GM04503 (cell line): Measurements from ENCODE around the gene VANGL2.

Experiments used
- DNase-seq: peaks from one replicate; pipeline ENCODE4 v3.0.0-alpha.2; 2012; ENCODE audit warnings: low read depth

Gene VANGL2

GRCh38 chr1:160460683-160461287 lies 60.4 kb downstream of the VANGL2 start:
- DNase-seq, result no peak

GRCh38 chr1:160465123-160465522 lies 64.8 kb downstream of the VANGL2 start:
- DNase-seq, result no peak

GRCh38 chr1:160466961-160467360 lies 66.6 kb downstream of the VANGL2 start:
- DNase-seq, result no peak

GRCh38 chr1:160467576-160467975 lies 67.2 kb downstream of the VANGL2 start:
- DNase-seq, result no peak

GRCh38 chr1:160471253-160471652 lies 70.9 kb downstream of the VANGL2 start:
- no peak for DNase-seq

- DNase-seq, result no peak
Observed at GRCh38 chr1:160472112-160472511, 71.7 kb downstream of the VANGL2 start.

- no peak for DNase-seq
Observed at GRCh38 chr1:160474392-160475242, 74.3 kb downstream of the VANGL2 start.
